ENCODE measurements around the gene GTF3A.

Gene GTF3A

DNA sequence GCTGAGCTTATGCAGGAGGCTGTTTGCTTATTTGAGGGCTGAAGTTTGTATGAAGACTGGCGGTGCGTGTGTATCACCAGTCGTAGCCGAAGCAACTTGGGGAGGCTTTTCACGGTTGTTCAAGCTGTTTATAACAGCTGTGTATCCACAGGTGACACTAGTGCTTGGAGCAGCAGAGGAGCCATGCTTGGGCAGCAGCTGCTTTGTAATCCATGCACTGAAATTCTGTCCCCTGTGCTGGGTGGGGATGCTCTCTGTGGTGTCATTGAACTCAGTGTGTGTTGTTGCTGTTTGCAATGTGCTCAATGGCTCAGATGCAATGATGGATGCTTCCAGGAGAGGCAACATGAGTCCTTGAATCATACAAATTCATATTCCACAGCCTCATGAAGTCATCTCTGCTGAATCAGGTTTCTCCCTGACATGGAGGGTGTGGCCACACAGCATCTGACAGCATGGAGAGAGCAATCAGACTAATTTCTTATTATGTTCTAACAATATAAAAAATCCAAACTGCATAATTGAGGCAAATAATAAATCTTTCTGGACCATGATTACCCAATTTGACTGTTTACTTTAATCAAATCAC, 18.8 kb upstream of the GTF3A start:
- peak; percentile 13 for DNase-seq

- peak; percentile 51 for DNase-seq
These were observed 18.1 kb upstream of the GTF3A start for GRCh38 chr13:27406178-27406939.

DNA sequence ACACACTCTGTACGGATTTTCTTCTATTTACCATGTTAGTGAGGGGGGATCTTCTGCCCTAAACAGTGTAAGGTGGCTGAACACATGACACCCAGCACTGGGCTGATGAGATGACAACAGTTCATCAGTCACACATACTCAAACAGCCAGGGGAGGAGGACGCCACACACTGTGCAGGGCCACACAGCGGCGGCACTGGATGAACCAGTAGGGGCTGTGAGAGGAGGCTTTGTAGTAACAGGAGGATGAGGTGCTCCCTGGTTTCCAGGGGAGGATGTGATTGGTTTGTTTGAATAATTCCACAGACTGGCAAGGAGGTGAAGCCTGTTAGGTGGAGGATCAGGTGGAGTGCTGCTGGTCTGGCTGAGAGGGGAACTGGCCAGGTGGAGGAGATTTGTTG, 16.3 kb upstream of the GTF3A start:
- DNase-seq, result no peak

GRCh38 chr13:27409013-27409412, 15.4 kb upstream of the GTF3A start:
- no peak for DNase-seq

- DNase-seq, result peak; percentile 20
These were observed 13.1 kb upstream of the GTF3A start for GRCh38 chr13:27411341-27411740.

- no peak for DNase-seq
These were observed 9.3 kb upstream of the GTF3A start for GRCh38 chr13:27415116-27415515.

DNA sequence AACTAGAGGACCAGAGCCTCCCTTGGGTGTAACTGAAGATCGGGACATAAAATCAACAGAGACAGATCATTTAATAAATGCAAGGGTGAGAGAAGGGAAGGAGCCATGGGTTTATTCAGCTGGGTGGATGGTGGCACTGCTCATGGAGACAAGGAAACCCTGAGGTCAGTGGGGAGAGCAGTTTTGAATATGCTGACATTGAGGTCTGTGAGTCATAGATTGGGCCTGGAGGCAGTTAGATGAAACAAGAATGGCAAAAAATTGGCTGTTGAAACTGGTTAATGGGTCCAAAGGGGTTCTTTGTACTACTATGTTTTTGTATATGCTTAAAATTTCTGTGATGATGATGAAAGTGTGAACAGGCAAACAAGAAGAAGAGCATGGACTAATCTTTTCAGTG, 5.1 kb upstream of the GTF3A start:
- no peak for DNase-seq

DNA sequence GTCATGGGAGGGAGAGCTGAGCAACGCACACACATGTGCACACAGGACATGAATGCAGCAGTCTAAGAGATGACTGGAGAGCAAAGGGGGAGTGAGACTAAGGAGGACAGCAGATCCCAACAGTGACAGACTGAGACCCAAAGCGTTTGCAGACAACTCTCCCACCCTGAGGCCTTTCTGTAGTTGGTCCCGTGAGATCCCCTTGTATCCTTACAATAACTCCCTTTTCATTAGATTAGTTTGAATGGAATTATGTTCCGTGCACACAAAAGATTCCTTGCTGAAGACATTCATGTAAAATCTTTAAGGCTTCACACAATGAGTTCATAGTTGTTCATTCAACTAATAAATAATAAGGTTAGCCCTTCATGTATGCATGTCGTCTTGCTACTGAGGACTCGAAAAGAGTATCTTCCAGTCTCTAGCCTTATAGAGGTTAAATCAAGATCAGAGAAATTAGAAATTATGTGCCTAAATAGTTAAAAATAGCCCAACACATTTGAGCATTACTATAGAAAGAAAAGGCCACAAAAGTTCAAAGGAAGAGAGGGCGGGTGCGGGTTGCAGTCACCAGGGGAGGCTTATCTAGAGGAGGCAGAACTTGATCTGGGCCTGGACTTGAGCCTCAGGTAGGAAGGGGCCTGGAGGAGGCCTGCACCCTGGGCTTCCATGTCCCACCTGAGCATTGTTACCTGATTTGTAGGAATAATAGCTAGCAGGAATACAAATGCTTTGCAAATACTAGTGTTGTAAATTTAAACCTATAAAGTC, 3.1 kb upstream of the GTF3A start:
- no peak for DNase-seq

GRCh38 chr13:27423333-27423732, 1.1 kb upstream of the GTF3A start:
- DNase-seq, result no peak

DNA sequence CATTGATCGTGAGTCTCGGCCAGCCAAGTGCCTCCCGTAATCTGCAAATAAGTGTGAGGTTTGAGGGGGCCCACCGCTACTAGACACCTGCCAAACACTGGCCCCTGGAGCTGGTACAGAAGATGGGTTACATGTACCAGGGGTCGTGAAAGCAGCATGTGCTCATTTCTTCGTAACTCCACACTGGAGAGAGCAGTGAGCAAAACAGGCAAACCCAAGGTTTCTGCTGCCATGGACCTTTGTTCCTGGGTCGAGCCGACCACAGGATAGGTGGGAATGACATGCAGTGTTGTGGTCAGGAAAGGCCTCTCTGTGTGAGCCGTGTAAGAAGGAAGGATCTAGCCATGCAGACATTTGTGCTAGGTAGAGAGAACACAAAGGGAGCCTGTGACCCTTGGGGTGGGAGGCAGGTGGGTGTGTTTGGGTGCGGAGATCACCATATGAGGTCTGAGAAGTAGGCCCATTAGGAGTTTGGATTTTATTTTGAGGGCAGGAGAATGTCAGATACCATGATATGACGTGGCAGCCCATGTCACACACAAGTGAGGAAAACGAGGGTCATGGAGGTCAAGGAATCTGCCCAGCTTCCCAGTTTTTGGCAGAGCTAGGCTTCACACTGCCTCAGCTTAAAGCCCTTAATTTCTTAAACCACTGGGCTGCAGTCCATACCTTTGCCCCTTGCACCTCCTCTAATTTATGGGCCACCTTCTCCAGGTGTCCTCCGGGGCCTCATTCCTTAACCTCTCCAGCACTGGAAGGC, 919 bp downstream of the GTF3A start:
- peak; percentile 32 for DNase-seq

- peak; percentile 89 for DNase-seq
These were observed 1.7 kb downstream of the GTF3A start for GRCh38 chr13:27425918-27426630.

DNA sequence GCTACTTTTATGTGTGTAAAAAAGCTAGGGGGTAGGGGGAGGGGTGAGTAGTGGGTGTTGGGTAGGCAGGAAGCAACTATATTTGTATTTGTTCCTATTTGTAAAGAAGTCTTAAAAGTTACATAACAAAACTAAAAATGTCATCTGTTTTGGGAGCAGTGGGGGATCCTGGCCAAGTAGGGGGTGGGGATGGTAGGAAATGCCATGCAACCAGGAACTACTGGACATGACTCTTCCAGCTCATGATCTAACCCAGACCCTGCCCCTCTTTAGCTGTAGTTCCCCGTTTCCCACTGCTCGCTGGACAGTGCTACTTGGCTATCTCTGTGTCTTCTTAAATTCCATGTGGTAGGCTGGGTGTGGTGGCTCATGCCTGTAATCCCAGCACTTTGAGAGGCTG, 3.2 kb downstream of the GTF3A start:
- peak; percentile 63 for DNase-seq

DNA sequence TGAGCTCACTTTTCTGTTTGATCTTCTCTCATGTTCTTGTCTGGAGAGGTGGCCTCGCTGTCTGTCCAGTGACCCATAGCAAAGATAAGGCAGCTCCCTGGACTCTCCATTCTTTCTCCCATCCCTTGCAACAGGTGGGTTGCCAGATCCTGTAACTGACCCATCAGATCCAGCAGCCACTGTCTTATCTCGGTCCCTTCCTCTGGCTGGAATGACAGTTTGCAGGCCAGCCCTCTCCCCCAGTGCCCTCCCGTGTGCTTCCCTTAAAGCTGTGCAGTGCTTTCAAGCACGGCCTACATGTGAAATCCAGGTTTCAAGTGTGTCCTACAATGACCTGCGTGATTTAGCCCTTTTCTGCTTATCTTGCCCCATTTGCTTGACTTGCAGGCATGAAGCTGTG, 3.7 kb downstream of the GTF3A start:
- no peak for DNase-seq

- no peak for DNase-seq
These were observed 7.8 kb downstream of the GTF3A start for GRCh38 chr13:27432180-27432579.

- DNase-seq, result no peak
These were observed 8.3 kb downstream of the GTF3A start for GRCh38 chr13:27432611-27433210.

DNA sequence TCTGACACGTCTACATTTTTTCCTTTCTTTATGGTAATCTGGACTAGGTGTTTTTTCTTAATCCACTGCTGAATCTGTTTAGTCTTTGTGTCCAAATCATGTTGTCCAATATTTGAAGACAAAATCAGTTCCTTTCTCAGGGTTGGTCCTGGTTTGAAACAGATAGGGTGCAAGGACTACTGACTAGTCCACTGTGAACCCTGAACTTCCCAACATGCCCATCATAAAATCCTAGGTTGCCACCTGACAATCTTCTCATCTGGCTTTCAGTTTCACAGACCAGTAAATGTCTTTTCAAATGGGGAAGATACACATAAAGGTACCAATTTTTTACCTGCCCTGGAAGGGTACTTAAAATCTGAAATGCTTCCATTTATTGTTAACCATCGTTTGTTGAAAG, 12.7 kb downstream of the GTF3A start:
- no peak for DNase-seq

- DNase-seq, result no peak
These were observed 16.0 kb downstream of the GTF3A start for GRCh38 chr13:27440408-27440807.

- DNase-seq, result no peak
These were observed 17.7 kb downstream of the GTF3A start for GRCh38 chr13:27442071-27442647.

- DNase-seq, result no peak
These were observed 18.4 kb downstream of the GTF3A start for GRCh38 chr13:27442797-27443196.

DNA sequence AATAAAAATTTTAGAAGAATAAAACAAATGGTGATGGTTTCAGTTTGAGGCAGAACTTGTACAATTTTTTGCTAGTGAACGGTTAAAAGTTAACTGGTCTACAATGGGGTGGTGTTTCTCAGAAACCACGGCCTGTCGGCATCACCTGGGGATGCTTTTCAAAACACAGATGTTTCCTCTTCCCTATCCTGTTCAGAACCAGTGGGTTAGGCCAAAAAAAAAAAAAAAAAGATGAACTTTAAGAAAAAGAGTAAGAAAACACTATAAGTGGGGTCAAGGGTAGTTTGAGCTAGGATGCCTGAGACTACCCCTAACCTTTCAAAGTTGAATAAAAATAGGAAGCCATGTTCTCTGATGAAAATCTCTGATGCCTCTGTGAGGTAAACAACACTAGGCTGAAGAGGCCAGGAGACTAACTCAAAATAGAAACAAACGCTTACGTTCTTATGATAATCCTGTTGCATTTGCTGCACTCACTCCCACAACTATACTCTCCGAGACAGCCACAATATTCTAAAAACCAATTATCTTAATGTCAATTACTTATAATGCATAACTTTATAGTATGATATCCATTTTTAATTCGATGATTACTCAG, 22.7 kb downstream of the GTF3A start:
- no peak for DNase-seq

GRCh38 chr13:27448308-27448707, 23.9 kb downstream of the GTF3A start:
- no peak for DNase-seq
